H1 (cell line): ENCODE results near the gene NDUFB10. TPM values are rescaled to one million over a fixed set of nuclear protein-coding genes. Genes with fewer than 3 reads are reported as not detected.

Experiments used
- CTCF ChIA-PET: fragments of 300-600 bp; sonication (Branson Sonifier 250); formaldehyde crosslinking; loops from one replicate; lab custom pipeline; 2021; ENCODE audit not compliant: partially characterized antibody; lab: Charles Lee
- POLR2A ChIA-PET: fragments of 300-600 bp; sonication (Branson Sonifier 250); formaldehyde crosslinking; loops from one replicate; lab custom pipeline; 2021; ENCODE audit warnings: inconsistent platforms; ENCODE audit not compliant: partially characterized antibody; lab: Charles Lee
- DNase-seq, 2 experiments: peaks; one replicate each; pipeline versions ENCODE4 v3.0.0 to v3.0.0-alpha.2; 2010 to 2022; ENCODE audit warnings: low spot score in 2 of 2, low read depth in 1 of 2, mixed read lengths in 1 of 2
- FAIRE-seq: peaks from 2 replicates; lab custom pipeline; 2011; peaks lifted over from hg19 to GRCh38; lab: Jason Lieb, UNC
- H2AFZ ChIP-seq: 2 replicates; pipeline ENCODE4 v1.8.1; 2012; ENCODE audit warnings: low read length, inconsistent platforms
- H2AK5ac ChIP-seq: 2 replicates; pipeline ENCODE4 v1.6.1; 2013; ENCODE audit warnings: low read depth, low read length
- H2BK120ac ChIP-seq: replicated peaks from 2 replicates; pipeline ENCODE3; 2013; ENCODE audit warnings: low read depth, low read length, inconsistent platforms
- H2BK12ac ChIP-seq: 2 replicates; pipeline ENCODE4 v1.6.1; 2013; ENCODE audit warnings: low read depth, low read length
- H2BK15ac ChIP-seq: 2 replicates; pipeline ENCODE4 v1.6.1; 2013; ENCODE audit warnings: low read length
- H2BK20ac ChIP-seq: 2 replicates; pipeline ENCODE4 v1.6.1; 2013; ENCODE audit warnings: low read length
- H2BK5ac ChIP-seq: 2 replicates; pipeline ENCODE4 v1.6.1; 2013; ENCODE audit warnings: low read depth, low read length
- H3K14ac ChIP-seq: 2 replicates; pipeline ENCODE4 v1.6.1; 2013; ENCODE audit warnings: inconsistent platforms; ENCODE audit not compliant: insufficient read length
- H3K18ac ChIP-seq: 2 replicates; pipeline ENCODE4 v1.6.1; 2013; ENCODE audit warnings: low read length; ENCODE audit errors: extremely low read depth
- H3K23ac ChIP-seq: 2 replicates; pipeline ENCODE4 v1.6.1; 2013; ENCODE audit warnings: inconsistent platforms; ENCODE audit not compliant: insufficient read length
- H3K23me2 ChIP-seq: 2 replicates; pipeline ENCODE4 v1.6.1; 2013; ENCODE audit warnings: low read depth, low read length
- H3K27ac ChIP-seq: 2 replicates; pipeline ENCODE4 v1.6.1; 2011; ENCODE audit warnings: low read depth, low read length, inconsistent platforms
- H3K27me3 ChIP-seq, 4 experiments: replicated peaks in 1 of 4; 1 replicate in 1 of 4; 2 replicates in 3 of 4; pipeline versions ENCODE4 v1.6.1 to v1.8.1; 2011 to 2013; ENCODE audit warnings: low read length in 3 of 4, mild to moderate bottlenecking in 3 of 4, inconsistent platforms in 2 of 4, mixed read lengths in 2 of 4, moderate library complexity in 1 of 4; ENCODE audit not compliant: control insufficient read depth in 3 of 4, insufficient read depth in 3 of 4; ENCODE audit errors: extremely low read depth in 1 of 4
- H3K36me3 ChIP-seq, 4 experiments: 2 replicates each; pipeline versions ENCODE4 v1.6.1 to v1.8.1; 2011 to 2013; ENCODE audit warnings: mild to moderate bottlenecking in 4 of 4, low read length in 3 of 4, moderate library complexity in 2 of 4, control low read depth in 1 of 4, inconsistent platforms in 1 of 4; ENCODE audit not compliant: insufficient read depth in 4 of 4, control insufficient read depth in 2 of 4
- H3K4ac ChIP-seq: replicated peaks from 2 replicates; pipeline ENCODE3; 2013; ENCODE audit warnings: low read length, low read depth, mixed read lengths, inconsistent platforms; ENCODE audit not compliant: insufficient read length
- H3K4me1 ChIP-seq, 4 experiments: replicated peaks in 1 of 4; 1 replicate in 1 of 4; 2 replicates in 3 of 4; pipeline versions ENCODE4 v1.6.1 to v1.8.1; 2011 to 2013; ENCODE audit warnings: low read length in 3 of 4, inconsistent platforms in 2 of 4, mixed read lengths in 1 of 4; ENCODE audit not compliant: insufficient read depth in 4 of 4, control insufficient read depth in 3 of 4
- H3K4me2 ChIP-seq, 2 experiments: 2 replicates each; pipeline versions ENCODE4 v1.6.1 to v1.8.1; 2011 to 2013; ENCODE audit warnings: low read depth in 2 of 2, low read length in 2 of 2, control low read depth in 1 of 2, inconsistent platforms in 1 of 2, mild to moderate bottlenecking in 1 of 2; ENCODE audit not compliant: insufficient read depth in 1 of 2
- H3K4me3 ChIP-seq, 4 experiments: fragments of 200-600, 300-600 bp in 1 of 4; sonication (generic), shearing (Covaris generic), sonication (Bioruptor Twin) in 1 of 4; 2 replicates each; pipeline versions ENCODE4 v1.5.1 to v1.8.1; 2011 to 2016; ENCODE audit warnings: low read length in 4 of 4, low read depth in 3 of 4, control low read depth in 2 of 4, inconsistent platforms in 2 of 4, mild to moderate bottlenecking in 2 of 4, mixed read lengths in 1 of 4, moderate library complexity in 1 of 4; ENCODE audit not compliant: insufficient read depth in 2 of 4; ENCODE audit errors: extremely low read depth in 1 of 4
- H3K56ac ChIP-seq: replicated peaks from 2 replicates; pipeline ENCODE3; 2013; ENCODE audit warnings: low read depth, mild to moderate bottlenecking, mixed read lengths, low read length, inconsistent platforms; ENCODE audit not compliant: insufficient read length
- H3K79me1 ChIP-seq: 2 replicates; pipeline ENCODE4 v1.6.1; 2013; ENCODE audit warnings: low read depth, low read length, control low read depth
- H3K79me2 ChIP-seq, 2 experiments: 2 replicates each; pipeline versions ENCODE4 v1.6.1 to v1.8.1; 2012 to 2013; ENCODE audit warnings: low read length in 2 of 2, mild to moderate bottlenecking in 2 of 2, inconsistent platforms in 1 of 2; ENCODE audit not compliant: insufficient read depth in 2 of 2, control insufficient read depth in 1 of 2
- H3K9ac ChIP-seq, 4 experiments: replicated peaks in 1 of 4; 1 replicate in 1 of 4; 2 replicates in 3 of 4; pipeline versions ENCODE4 v1.6.1 to v1.8.1; 2011 to 2013; ENCODE audit warnings: low read depth in 3 of 4, low read length in 3 of 4, control low read depth in 2 of 4, mild to moderate bottlenecking in 2 of 4, moderate library complexity in 2 of 4, inconsistent platforms in 1 of 4; ENCODE audit errors: extremely low read depth in 1 of 4
- H3K9me3 ChIP-seq, 2 experiments: 2 replicates each; pipeline versions ENCODE4 v1.6.1 to v1.8.1; 2012 to 2013; ENCODE audit warnings: mild to moderate bottlenecking in 2 of 2, moderate library complexity in 2 of 2, control low read depth in 1 of 2, inconsistent platforms in 1 of 2, low read depth in 1 of 2, low read length in 1 of 2, mixed read lengths in 1 of 2; ENCODE audit not compliant: insufficient read depth in 2 of 2
- H4K20me1 ChIP-seq, 2 experiments: replicated peaks in 1 of 2; 2 replicates each; pipeline versions ENCODE3 to v1.8.1; 2011 to 2013; ENCODE audit warnings: inconsistent platforms in 2 of 2, low read length in 2 of 2, mild to moderate bottlenecking in 1 of 2; ENCODE audit not compliant: insufficient read depth in 2 of 2, control insufficient read depth in 1 of 2
- H4K5ac ChIP-seq: 2 replicates; pipeline ENCODE4 v1.6.1; 2013; ENCODE audit warnings: low read length, low read depth, mixed read lengths, inconsistent platforms; ENCODE audit not compliant: insufficient read length
- H4K8ac ChIP-seq: 2 replicates; pipeline ENCODE4 v1.8.0; 2013; ENCODE audit warnings: mild to moderate bottlenecking, moderate library complexity, low read length, inconsistent platforms; ENCODE audit not compliant: insufficient read depth; ENCODE audit errors: extremely low read depth
- H4K91ac ChIP-seq: replicated peaks from 2 replicates; pipeline ENCODE3; 2013; ENCODE audit warnings: low read length, mixed read lengths, inconsistent platforms; ENCODE audit not compliant: insufficient read length
- CHD1 ChIP-seq: IDR thresholded peaks from 2 replicates; pipeline ENCODE4 v1.6.1; 2012; ENCODE audit warnings: low read depth, low read length, improper control_type of control experiment
- CHD2 ChIP-seq: IDR thresholded peaks from 2 replicates; pipeline ENCODE4 v1.6.1; 2012; ENCODE audit warnings: low read length, improper control_type of control experiment
- GABPA ChIP-seq: IDR thresholded peaks from 2 replicates; pipeline ENCODE4 v1.6.1; 2011; ENCODE audit warnings: mild to moderate bottlenecking, low read length, moderate library complexity, borderline replicate concordance; ENCODE audit not compliant: insufficient read depth
- MAFK ChIP-seq: IDR thresholded peaks from 2 replicates; pipeline ENCODE4 v1.6.1; 2012; ENCODE audit warnings: low read depth, mild to moderate bottlenecking, improper control_type of control experiment, low read length
- WGBS, 2 experiments: shearing (Covaris generic) in 1 of 2; methylation state at CpG; one replicate each; pipeline versions ENCODE4 v1.1.6 to v1.1.7; 2013 to 2015; ENCODE audit warnings: low lambda C conversion rate in 2 of 2, mixed read lengths in 2 of 2, inconsistent platforms in 1 of 2, low coverage in 1 of 2, missing lambda C conversion rate in 1 of 2; ENCODE audit not compliant: insufficient replicate concordance in 2 of 2, insufficient coverage in 1 of 2, insufficient read length in 1 of 2; ENCODE audit errors: extremely low coverage in 1 of 2, missing lambda C conversion rate in 1 of 2; 5-methylcytosine and 5-hydroxymethylcytosine counted together
- polyA plus RNA-seq, 7 experiments: library from polyadenylated mRNA; depleted of rRNA in 3 of 7; stranded (reverse) in 5 of 7; unstranded in 2 of 7; fragments of >200 nt in 5 of 7; fragments of 200-250 nt in 2 of 7; gene quantifications; 1 replicate in 5 of 7; 2 replicates in 1 of 7; 4 replicates in 1 of 7; pipeline versions ENCODE4 v1.2.1 to v1.2.3, GENCODE V29; 2011 to 2013; ENCODE audit warnings: missing spikeins in 2 of 7, mixed read lengths in 2 of 7
- total RNA-seq: library from RNA; stranded (reverse); fragmentation: NEBNext Ultra II Directional; extraction: Animal tissue kit (Norgen Biotek cat#: 25700); gene quantifications from 2 replicates; pipeline ENCODE4 v1.2.1, GENCODE V29; 2021
- TF ChIP-seq, protein P1 (sequence below): IDR thresholded peaks from 2 replicates; pipeline ENCODE4 v1.6.1; 2012; ENCODE audit warnings: inconsistent platforms
- TF ChIP-seq, protein P2 (sequence below): IDR thresholded peaks from 2 replicates; pipeline ENCODE4 v1.6.1; 2012; ENCODE audit warnings: inconsistent platforms

Gene NDUFB10
- total and polyA plus RNA-seq, 2 of the 8 experiments (the other 6 are each of a cell fraction or from before 2014, with no cell fraction given), result 183 to 194 TPM

GRCh38 chr16:2008631-2009163 is 49.4 kb downstream of the NDUFB10 start:
- FAIRE-seq, result no peak

More at GRCh38 chr16:2008631-2009163, 49.4 kb downstream of the NDUFB10 start:
- Histone ChIP-seq H3K79me1 (peaks cover 9% of the 10 kb centered on the region; the same call in 1 of the 2 replicates), H2AK5ac (0 out of 2 replicates have a peak overlapping the region, but pooled peaks have one; percentile 53), H3K36me3 (0 out of 8 replicates have a peak, but pooled peaks cover 0 to 2% (median 0%) of the 10 kb centered on the region in 4 experiments), H2BK5ac (no peak overlapping the region), H4K8ac (no peak overlapping the region), H3K23ac (no peak overlapping the region), H3K14ac (no peak overlapping the region), H3K18ac (no peak overlapping the region), H3K4me1 (peaks cover 3 to 36% (median 22%) of the 10 kb centered on the region in 4 experiments), H2BK20ac (no peak overlapping the region), H3K4me3 (peak overlapping the region; percentile 66 to 95 (median 83)), H2BK12ac (no peak overlapping the region), H4K20me1 (peaks cover 17 to 44% of the 10 kb centered on the region in 2 experiments), H2BK120ac (no peak overlapping the region), H4K5ac (no peak overlapping the region), H3K27ac (no peak overlapping the region), H3K4me2 (peak overlapping the region; percentile 89 to 92), H4K91ac (no peak overlapping the region), H3K56ac (no peak overlapping the region), H3K9me3 (no peaks in the 10 kb centered on the region), H3K9ac (peak overlapping the region; percentile 51 to 83 (median 76)), H3K23me2 (peaks cover 12% of the 10 kb centered on the region; the same call in 1 of the 2 replicates), H3K79me2 (peaks cover 22 to 43% of the 10 kb centered on the region in 2 experiments; a peak in 3 of 4 replicates), H2AFZ (no peak overlapping the region), H3K4ac (no peak overlapping the region), H3K27me3 (no peaks in the 10 kb centered on the region), H2BK15ac (no peak overlapping the region)
- ChIA-PET POLR2A (interaction anchor here (0.6 to 2.8 kb wide), 16 partner anchors 9 to 493 kb away, joined by 3 to 17 read pairs (median 4); partner anchors contain the start of genes NPW, RPS2, TBL3 and TRAF7), CTCF (interaction anchor here (1.1 to 2.8 kb wide), 7 partner anchors 8 to 138 kb away, joined by 3 to 7 read pairs (median 6); partner anchors contain the start of genes NHERF2 and NPW)
- TF ChIP-seq MAFK, result no peak
- TF ChIP-seq CHD1, result no peak
- no peak for TF ChIP-seq CHD2
- TF ChIP-seq, protein P1, sequence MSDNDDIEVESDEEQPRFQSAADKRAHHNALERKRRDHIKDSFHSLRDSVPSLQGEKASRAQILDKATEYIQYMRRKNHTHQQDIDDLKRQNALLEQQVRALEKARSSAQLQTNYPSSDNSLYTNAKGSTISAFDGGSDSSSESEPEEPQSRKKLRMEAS, result peak; percentile 80
- no peak for TF ChIP-seq GABPA
- TF ChIP-seq, protein P2, sequence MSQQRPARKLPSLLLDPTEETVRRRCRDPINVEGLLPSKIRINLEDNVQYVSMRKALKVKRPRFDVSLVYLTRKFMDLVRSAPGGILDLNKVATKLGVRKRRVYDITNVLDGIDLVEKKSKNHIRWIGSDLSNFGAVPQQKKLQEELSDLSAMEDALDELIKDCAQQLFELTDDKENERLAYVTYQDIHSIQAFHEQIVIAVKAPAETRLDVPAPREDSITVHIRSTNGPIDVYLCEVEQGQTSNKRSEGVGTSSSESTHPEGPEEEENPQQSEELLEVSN, result peak; percentile 98
- DNase-seq, result no peak
- 24% methylated on average over 23 of the region's 23 CpGs; no CpG with 5 or more reads in 1 of the 2 experiments for WGBS, 2 experiments
